ENCODE measurements around the gene DYSF.

DNA sequence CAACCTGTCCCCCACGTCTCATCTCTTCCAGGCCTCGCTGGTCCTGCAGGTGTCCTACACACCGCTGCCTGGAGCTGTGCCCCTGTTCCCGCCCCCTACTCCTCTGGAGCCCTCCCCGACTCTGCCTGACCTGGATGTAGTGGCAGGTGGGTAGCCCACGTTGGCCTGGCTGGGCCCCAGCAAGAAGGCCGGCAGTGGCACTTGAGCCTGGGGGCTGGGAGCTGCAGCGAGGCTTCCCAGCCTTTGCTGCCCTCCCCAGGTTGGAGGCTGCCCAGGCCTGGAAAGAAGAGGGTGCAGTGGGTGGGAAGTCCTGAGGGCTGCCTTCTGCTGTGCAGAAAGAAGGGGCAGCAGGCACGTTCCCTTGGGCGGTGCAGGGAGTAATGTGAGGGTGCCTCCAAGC is 58.4 kb downstream of the DYSF start:
- TF ChIP-seq, protein P1, sequence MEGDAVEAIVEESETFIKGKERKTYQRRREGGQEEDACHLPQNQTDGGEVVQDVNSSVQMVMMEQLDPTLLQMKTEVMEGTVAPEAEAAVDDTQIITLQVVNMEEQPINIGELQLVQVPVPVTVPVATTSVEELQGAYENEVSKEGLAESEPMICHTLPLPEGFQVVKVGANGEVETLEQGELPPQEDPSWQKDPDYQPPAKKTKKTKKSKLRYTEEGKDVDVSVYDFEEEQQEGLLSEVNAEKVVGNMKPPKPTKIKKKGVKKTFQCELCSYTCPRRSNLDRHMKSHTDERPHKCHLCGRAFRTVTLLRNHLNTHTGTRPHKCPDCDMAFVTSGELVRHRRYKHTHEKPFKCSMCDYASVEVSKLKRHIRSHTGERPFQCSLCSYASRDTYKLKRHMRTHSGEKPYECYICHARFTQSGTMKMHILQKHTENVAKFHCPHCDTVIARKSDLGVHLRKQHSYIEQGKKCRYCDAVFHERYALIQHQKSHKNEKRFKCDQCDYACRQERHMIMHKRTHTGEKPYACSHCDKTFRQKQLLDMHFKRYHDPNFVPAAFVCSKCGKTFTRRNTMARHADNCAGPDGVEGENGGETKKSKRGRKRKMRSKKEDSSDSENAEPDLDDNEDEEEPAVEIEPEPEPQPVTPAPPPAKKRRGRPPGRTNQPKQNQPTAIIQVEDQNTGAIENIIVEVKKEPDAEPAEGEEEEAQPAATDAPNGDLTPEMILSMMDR (IDR thresholded peaks at IDR 0.05; ENCODE audit: low read depth, low read length, poor library complexity, severe bottlenecking), result no peak
- no peak for TF ChIP-seq EZH2phosphoT487 (IDR thresholded peaks at IDR 0.05; ENCODE audit: borderline replicate concordance, low read length)
